ENCODE results near the gene FAM131B.
A peak's percentile ranks its signal among the peaks of the same experiment; 100 is the strongest.

Gene FAM131B

DNA sequence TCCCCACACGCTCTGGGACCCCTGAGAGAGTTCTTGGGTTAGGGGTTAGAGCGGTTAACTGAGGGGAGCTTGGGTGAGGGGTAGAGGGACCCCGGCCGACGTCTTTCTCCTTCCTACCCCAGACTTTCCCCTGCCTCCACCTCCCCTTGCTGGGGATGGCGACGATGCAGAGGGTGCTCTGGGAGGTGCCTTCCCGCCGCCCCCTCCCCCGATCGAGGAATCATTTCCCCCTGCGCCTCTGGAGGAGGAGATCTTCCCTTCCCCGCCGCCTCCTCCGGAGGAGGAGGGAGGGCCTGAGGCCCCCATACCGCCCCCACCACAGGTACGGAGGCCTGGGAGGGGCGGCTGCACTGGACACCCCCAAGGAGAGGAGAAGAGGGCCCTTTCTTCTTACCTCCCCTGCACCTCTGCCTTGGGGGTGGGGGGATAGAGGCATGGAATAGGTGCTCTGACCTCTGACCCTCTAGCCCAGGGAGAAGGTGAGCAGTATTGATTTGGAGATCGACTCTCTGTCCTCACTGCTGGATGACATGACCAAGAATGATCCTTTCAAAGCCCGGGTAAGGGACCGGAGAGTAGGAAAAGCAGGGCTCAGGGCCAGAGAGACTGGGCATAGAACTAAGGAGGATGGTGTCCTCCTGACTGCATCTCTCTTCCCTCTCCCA is 19.7 kb upstream of the FAM131B start:
- DNase-seq = no peak

DNA sequence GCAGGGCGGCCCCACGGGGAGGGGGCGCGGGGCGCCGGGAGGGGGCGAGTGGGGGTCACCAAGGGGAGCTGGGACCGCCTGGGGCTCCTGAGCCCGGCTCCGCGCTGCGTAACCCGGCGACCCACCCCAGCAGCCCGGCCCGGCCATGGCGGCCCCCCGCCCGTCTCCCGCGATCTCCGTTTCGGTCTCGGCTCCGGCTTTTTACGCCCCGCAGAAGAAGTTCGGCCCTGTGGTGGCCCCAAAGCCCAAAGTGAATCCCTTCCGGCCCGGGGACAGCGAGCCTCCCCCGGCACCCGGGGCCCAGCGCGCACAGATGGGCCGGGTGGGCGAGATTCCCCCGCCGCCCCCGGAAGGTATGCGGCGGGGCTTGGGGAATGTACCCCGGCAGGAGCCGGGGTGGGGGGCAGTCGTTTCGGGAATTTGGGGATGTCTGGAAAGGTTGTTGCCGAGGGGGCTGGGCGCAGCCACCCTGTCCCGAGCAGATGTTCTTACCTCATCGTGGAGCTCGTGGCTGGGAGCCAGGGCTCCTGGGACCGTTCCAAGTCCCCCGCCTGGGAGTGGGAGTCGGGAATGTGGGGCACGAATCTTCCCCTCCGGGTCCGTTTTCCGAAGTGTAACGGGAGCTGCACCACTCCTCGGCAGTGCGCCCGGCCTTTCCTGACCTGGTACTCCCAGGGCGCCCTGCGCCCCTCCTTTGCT is 19.1 kb upstream of the FAM131B start:
- no peak for DNase-seq

DNA sequence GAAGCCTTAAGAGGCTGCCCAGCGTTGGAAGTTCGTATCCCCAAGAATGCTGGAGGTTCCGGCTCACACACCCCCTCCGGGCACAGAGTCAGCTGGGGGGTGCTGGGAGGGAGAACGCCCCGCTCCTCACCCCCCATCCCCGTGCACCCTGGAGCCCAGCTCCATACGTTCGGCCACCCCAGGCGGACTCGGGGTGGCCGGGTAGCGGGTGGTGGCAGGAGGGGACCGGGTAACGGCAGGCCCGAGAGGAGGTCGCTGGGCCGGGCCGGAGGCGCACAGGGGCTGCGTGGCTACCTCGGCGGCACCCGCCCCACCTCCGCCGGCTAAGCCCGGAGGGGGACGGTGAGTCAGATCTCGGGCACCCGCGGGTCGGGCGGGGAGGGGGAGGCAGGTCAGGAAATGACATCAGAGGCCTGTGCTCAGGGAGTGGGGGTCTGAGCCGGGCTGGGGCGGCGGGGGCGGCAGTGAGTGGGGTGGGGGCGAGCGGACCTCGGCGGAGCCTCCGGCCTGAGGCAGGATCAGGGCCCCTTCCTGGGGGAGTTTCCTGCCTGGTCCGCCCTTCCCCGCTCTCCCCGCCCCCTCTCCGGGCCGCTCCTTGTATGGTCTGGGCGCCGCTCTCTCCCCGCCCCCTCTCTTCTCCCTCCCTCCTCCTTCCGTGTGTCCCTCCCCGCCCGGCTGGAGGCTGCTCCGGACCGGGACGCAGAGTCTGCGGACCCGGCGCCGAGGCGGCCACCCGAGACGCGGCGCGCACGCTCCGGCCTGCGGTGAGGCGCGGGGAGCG is 18.3 kb upstream of the FAM131B start, which contains the start of gene ZYX:
TSS of gene ZYX (plus strand) at position 700 of the 781 bp plus-strand sequence. CDS start 227 bp downstream, outside the sequence.
- DNase-seq = peak; percentile 44 to 53

DNA sequence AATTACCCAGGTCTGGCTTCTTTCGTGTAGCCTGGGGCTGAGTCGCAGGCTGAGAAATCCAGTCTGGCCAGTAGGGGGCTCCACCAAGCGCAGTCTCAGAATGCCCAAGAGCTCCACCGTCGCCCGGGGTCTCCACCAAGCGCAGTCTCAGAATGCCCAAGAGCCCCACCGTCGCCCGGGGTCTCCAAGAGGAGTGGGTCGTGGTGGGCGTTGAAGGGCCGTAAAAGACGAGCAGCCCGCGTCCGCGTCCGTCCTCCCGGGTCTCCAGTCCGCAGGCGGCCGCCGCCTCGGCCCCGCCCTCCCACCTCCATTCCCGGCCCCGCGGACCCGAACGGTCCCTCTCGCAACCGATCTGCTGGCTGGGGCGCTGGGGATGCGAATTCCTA is 17.7 kb upstream of the FAM131B start:
- DNase-seq = no peak

DNA sequence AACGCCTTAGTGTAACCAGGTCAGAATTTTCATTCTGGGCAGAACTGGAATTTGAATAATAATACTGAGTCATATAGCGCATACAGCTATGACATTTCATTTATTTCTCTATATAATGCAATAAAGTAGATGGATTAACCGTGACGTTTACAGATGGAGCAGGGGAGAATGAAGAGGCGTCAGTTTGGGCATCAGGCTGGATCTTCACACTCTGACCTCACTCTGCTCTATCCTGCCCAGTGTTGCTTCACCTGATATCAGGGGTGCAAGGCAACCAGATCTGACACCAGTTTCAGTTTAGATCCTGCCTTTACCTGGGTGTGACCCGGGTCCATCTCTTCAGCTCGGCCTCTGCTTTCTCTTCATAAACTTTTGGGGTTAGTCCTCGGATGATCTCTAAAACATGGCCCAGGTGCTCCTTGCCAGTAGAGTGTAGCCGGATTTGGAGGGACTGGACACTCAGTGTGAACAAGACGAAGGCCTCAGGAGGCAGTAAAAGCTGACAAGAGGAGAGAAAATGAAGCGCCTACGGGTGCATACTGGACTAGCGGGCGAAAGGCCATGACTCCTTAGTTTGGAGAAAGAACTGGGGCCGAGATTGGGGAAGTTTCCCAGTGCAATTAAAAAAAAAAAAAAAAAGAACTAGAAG is 17.2 kb upstream of the FAM131B start:
- DNase-seq = no peak

DNA sequence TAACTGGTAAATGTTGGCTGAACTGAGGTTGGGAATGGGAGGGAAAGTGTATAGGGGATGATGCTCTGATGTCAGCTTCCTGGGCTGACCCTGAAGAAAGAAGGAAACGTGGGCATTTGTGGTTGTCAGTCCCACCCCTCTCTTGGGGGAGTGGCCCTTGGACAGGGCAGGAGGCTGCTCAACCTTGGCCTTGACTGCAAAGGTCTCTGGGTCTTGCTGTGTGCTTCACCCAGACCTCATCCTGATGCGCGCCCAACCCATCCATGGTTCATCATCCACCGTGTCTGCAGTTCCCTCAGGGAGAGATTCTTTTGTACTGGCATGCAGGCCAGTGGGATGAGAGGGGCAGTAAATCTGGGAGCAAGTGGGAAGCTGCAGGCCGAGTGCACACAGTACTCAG is 13.9 kb upstream of the FAM131B start:
- no peak for DNase-seq

DNA sequence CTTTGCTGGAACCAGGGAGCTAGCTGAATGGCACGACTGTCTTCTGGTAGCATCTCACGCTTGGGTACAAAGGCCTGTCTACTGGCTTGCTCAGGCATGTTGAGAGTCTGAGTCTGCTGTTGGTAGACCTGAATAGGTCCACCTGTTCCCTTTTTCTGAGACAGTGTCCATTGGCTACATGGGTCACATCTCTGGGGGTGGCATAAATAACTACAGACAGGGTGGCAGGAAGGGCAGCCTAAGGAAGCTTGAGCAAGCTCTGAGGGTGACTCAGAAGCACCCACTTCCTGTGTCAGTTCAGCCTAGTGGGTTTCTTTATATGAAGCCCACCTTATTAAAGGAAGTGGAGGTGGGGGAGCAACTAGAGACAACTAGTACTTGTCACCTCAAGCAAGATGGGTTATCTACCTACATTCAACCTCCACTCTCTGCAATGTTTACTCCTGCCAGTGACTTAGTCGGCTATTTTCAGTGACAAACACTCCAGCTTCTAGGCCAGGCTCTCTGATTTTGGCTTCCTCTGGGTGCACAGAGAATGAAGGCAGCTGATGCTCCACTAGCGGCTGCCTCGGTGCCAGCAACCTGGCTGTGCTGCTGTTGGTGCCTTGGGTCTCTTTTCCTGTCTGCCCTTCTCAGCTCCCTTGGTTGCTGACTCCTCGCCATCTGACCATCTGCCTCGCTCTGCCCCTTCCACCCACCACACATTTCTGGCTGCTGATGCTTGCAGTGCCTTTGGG is 13.0 kb upstream of the FAM131B start:
- peak; percentile 12 to 65 for DNase-seq

DNA sequence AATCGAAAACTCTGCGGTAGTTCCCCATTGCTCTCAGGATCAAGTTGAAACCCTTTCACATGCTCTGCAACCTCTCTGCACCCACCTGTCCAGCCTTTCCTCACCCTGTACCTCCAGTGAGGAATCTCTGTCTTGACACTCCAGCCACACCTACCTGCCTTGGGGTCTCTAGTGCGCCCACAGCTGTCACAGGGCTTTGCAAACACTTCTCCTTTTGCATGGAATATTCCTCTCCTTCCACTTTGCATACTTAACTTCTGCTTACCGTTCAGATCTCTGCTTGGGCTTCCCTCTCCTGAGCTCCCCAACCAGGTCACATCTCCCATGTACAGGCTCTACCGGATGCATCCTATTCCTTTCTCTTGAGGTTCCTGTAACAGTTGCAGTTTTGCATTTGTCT is 12.0 kb upstream of the FAM131B start:
- no peak for DNase-seq

DNA sequence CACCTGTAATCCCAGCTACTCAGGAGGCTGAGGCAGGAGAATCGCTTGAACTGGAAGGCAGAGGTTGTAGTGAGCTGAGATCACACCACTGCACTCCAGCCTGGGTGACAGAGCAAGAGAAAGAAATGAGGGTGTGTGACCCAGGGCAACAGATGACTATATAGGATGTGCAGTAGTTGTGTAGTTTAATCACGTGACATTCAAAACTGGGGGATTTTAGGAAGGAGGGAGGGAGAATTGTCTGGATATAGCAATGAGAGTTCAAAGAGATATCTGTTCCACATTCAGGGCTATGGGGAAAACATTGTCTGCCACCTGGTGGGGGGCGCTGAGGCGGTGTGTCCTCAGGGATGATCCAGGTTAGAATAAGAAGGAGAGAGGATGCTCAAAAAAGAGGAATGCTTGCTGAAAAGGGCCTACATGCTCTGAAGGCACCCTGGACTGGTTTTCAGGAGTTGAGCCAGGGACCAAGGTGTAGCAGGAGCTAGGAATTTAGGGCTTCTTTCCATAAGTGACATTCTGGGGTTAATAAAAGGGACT is 10.8 kb upstream of the FAM131B start:
- DNase-seq = no peak

DNA sequence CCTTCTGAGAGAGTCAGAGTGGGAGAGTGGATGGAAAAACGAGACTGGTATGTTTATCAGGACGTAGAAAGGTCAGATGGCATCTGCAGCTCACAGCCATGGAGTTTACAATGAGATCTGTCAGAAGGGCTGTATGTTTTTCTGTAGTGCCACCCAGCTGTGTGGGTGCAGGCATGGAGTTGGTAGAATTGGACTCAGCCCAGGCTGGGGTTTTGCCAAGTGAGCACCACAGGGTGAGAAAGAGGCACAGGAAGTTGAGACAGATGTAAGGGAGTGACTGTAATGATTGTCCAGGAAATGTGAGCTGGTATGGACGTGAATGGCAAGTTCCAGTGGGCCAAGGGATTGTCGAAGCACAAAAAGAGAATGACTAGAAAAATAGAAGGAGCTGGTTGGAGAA is 9.6 kb upstream of the FAM131B start:
- DNase-seq = no peak

DNA sequence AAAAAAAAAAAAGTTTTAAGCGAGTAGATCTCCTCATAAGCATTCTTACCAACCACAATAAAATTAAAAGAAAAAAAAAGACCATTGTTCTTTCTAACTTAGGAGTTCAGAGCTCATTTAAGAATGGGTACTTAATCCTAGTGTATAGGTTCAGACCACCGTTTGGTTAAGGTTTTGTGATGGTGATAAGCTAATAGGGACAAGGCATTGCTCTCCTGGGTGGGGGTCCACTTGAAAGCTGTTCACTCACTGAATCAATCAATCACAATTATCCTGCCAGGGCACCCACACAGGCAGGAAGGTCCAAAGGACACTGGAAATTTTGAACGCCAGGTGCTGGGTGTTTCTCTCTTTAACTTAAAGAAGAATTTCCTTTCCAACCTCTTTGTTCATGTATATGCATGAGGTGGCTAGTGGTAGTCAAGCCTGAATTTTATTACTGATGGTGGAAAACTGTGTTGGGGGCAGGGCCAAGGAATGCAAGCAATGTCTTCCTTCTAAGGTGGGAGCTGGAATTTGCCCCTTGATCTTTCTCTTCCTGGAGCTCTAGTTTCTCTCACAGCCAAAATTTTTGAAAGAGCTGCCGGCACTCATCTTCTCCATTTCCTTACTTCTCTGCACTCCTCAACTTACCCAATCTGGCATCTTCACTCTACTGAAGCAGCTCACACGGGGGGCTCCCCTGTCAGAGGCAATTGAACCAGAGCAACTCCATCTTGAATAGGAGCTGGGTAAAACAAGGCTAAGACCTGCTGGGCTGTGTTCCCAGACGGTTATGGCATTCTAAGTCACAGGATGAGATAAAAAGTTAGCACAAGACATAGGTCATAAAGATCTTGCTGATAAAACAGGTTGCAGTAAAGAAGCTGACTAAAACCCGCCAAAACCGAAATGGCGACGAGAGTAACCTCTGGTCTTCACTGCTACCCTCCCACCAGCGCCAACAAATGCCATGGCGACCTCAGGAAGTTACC is 7.5 kb upstream of the FAM131B start:
- no peak for DNase-seq

DNA sequence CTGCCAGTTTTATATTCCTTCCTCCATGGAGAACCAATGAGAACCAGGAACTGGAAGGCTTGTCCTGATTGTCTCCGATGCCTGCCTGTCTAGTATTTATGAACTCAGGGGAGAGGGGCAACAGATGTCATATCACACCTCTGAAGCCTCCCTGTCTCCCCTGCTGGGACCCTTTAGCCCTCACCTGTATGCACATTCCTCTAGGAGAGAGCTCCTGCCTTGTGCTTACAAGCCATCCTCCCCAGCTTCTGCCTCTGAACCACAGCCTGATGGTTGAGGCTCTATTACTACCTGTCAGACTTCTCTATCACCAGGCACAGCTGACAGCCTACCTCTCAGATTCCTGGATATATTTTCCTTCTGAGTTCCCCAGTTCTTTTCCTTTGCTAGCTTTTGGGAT is 5.9 kb upstream of the FAM131B start:
- DNase-seq = no peak

DNA sequence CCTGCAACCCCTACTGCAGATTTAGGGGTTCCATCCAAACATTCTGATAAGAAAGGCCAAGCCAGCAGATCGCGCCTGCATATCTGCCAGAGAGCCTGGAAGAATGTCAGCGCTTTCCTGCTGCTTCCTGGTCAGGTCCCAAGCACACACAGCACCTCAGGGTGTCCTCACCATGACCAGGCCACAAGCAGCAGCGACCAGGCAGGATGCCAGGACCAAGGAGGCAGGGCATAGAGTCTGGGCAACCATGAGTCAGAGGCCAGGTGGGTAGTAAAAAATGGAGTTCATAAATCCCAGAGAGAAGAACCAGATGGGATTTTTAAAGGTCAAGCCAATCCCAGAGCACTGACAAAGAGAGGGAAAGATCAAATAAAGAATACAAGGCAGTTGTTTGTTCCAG is 5.5 kb upstream of the FAM131B start:
- no peak for DNase-seq

DNA sequence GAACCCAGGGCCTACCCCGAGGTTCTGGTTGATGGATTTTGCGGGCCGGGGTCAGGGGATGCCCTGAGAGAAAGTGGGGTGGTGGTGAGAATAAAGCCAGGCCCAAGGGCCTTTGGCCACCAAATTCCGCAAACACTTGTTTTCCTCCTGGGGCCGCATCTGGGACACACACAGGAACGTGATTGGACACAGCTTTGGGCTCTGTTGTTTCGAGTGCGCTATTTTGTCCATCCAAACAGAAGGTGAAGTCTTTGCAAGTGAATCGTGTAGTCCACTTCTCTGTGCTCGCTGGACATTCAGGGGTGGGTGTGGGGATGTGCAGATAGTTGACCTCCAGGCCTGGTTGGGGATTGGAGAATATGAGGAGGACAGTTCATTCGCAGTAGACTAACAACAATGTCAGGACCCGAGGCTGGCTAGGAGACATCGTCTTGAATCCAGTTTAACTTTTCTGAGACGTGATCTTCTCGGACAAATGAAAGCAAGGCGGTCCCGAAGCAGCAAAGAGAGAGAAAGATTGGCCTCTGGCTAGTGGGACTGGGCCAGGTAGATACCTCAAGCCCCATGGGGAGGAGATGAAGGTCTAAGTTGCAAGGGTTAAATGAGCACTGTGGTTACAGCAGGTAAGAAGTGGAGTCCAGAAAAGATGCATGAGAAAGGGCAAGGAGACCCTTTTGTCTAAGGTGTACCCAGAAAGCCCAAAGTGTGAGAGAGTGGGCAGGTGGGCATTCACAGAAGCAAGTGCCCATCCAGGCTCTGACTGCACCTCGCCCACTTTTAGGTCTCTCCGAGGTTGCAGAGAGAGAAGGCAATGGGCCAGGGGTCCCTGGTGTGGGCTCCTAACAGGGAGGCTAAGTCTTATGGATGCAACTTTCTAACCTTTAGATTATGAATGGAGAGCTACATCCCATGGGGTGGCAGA is 764 bp upstream of the FAM131B start:
- no peak for DNase-seq

DNA sequence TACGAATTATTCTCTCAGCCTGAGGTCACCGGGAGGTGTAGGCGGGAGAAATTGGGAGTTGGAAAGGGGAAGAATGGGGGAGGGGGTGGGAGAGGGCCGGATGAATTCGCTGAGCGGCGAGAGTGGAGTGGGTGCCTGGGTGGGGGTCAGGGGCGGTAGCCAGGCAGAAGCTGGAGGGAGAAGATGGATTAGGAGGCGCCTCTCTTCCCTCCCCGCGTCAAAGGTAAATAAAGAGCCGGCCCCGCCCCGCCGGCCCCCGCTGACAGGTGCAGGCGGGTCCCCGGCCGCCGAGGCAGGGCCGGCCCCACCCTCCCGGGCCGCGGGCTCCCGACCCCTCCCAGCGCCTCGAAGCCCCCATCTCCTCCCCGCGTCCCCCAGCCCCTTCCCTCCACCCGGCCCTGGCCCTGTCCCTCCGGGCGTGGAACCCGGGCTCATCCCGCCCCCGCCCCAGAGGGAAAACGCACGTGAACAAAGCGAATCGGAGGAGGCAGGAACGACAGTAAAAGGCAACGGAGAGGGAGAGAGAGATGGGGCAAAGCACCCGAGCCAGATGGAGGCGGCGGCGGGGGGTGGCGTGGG is 872 bp downstream of the FAM131B start:
- DNase-seq = no peak

DNA sequence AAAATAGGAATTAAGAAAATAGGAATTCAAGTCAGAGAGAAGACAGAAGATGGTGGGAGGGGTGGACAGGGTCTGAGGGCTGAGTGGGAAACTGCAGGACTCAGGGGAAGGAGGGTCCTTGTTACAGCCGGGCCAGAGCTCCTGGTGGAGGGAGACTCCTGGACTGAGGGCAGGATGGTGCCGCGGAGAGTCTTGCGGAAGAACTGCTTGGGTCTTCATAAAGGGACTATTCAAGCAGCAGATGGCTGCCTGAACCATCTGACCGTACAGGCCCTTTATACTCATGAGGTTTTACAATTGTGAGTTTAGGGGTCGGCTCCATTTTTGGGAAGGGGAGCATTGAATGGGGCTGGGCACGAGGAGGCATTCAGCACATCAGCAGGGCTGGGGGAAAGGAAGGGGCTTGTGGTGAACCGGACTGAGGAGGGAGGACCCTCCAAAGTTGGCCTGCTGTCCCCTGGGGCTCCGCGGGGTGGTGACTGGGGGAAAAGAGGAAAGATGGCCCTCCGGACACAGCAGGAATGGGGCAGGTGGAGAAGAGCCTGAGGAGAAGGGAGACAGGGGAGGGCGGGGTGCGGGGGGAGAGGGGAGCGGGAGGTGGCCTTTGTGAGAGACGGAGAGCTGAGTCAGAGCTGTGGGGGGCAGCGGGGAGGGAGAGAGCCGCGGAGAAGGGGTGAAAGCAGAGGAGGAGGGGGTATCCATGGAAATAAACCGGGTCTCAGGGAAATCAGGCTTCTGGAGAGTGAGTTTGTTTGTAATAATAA is 1.5 kb downstream of the FAM131B start:
- DNase-seq = no peak

DNA sequence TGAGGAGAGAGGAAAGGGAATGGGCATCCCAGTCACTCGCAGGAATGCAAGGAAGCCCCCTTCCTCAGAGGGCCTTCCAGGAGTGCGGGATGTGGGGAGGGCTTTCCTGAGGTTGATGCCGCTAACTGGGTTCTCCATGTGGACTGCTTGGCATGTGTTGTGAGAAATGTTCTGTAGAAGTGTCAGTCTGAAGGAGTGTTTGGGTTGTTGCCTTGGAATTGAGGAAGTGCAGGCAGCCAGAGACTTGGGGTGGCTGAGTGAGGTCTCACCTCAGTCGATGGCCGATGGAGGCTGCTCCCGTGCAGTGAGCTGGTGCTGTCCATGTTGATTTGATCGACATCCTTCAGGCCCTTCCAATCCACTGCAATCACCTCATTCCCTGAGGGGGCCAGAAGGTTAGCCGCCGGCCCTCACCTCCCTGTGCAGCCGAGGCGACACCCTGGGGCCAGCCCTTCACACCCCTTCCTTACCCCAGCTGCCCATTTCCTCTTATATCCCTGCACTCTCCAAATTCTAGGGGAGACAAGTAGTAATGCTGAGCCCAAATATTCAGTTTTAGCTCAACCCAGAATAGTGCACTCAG is 2.7 kb downstream of the FAM131B start:
- no peak for DNase-seq

DNA sequence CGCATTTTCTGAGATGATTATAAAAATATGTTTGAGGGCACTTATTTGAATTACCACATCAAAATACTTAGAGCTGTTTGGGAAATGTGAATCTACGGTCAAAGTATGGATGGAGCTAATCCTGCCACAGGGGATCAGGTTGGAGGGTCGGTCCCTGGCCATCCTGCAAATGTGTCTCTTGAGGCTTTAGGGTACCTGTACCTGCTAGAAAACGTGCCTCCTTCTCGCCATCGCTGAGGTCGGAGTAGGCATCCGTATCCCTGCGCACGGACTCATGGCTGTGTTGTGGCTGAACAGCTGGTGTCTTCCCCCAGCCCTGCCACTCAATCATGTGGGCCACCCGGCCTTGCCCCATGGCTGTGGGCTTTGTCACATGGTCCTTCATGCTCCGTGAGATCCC is 3.9 kb downstream of the FAM131B start:
- DNase-seq = no peak

Data from cerebellar nuclear complex (tissue), 1 donor.